Measurements from ENCODE around the gene SKA1.

Gene SKA1

DNA sequence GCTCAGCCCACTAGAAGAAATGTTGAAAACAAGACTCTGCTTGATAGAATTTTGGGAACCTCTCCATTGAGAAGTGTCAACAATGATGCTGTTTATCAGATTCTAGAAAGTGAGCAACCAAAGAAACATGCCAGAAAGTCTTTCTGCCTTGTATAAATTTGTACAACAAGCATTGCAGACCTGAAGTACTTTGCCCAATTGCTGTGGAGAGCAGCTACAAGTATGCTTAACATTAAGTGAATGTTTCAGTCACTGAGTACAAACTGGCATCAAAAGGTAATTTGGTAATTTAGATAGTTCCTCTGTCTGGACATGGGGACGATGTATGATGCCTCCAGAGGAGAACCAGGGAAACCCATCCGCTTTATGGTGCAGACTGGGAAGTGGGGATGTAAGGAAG lies 33.4 kb upstream of the SKA1 start:
- DNase-seq (ENCODE audit: low read depth, low spot score) = no peak
- no peak overlapping the region for H3K4me3 ChIP-seq

DNA sequence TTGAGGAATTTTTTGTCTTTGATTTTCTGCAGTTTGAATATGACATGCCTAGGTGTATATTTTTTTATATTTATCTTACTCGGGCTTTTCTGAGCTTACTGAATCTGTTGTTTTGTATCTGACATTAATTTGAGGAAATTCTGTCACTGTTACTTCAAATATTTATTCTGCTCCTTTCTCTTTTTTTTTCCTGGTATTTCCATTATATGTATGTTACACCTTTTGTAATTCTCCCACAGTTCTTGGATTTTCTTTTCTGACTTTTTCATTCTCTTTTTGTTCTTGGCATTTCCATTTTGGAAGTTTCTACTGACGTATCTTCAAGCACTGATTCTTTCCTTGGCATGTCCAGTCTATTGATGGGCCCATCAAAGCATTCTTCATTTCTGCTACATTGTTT lies 24.1 kb upstream of the SKA1 start:
- Histone ChIP-seq H3K27ac (no peak overlapping the region), H3K36me3 (ENCODE audit: insufficient read depth, low read length) (no peaks in the 10 kb centered on the region), H3K9ac (ENCODE audit: insufficient read length) (no peak overlapping the region), H3K9me3 (ENCODE audit: low read depth, low read length) (no peaks in the 10 kb centered on the region), H3K4me3 (no peak overlapping the region)
- TF ChIP-seq POLR2AphosphoS5 (IDR thresholded peaks at IDR 0.05; ENCODE audit: borderline replicate concordance, low read depth, low read length) (no peak), EZH2 (IDR thresholded peaks at IDR 0.05) (no peak), FOXP2 (optimal IDR thresholded peaks at IDR 0.05; ENCODE audit: control extremely low read depth, extremely low read length, insufficient read depth) (no peak)
- DNase-seq (ENCODE audit: low read depth, low spot score) = no peak

More for the DNA sequence above, 33.4 kb upstream of the SKA1 start:
- Histone ChIP-seq H3K36me3 (ENCODE audit: insufficient read depth, low read length) (no peaks in the 10 kb centered on the region), H3K27ac (no peak overlapping the region), H3K9ac (ENCODE audit: insufficient read length) (no peak overlapping the region), H3K9me3 (ENCODE audit: low read depth, low read length) (no peaks in the 10 kb centered on the region)
- TF ChIP-seq POLR2AphosphoS5 (IDR thresholded peaks at IDR 0.05; ENCODE audit: borderline replicate concordance, low read depth, low read length) (no peak), FOXP2 (optimal IDR thresholded peaks at IDR 0.05; ENCODE audit: control extremely low read depth, extremely low read length, insufficient read depth) (no peak), EZH2 (IDR thresholded peaks at IDR 0.05) (no peak)

DNA sequence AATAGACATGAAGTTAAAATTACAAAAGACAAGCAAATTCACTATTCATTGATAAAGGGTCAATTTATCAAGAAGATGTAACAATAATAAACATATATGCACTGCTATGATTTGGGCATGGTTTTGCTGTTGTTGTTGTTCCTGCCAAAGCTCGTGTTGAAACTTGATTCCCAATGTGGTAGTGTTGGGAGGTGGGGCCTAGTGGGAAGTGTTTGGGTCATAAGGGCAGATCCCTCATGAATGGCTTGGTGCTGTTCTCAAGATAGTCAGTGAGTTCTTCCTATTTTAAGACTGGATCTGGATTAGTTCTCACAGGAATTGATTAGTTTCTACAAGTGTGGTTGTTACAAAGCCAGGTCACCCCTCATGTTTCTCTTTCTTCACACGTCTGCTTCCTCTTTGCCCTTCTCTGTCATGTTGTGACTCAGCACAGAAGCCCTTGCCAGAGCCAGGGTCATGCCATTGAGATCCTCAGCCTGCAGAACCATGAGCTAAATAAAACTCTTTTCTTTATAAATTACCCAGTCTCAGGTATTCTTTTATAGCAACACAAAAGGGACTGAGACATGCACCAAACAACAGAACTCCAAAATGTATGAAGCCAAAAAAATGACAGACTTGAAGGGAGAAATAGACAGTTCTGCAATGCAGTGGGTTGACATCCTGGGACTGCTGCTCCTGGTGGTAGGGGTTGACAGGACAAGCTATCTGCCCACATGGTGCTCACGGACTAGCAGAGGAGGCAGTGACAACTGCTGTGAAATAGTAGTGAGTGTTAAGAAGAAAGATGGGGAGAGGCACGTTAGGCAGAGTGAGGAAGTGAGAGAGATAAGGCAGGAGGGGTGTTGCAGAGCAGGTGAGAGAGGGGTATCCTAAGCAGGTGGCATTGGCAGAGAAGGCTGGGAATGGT lies 18.6 kb upstream of the SKA1 start:
- H3K9ac ChIP-seq (ENCODE audit: insufficient read length) = no peak overlapping the region
- TF ChIP-seq POLR2AphosphoS5 (IDR thresholded peaks at IDR 0.05; ENCODE audit: borderline replicate concordance, low read depth, low read length) (no peak), FOXP2 (optimal IDR thresholded peaks at IDR 0.05; ENCODE audit: control extremely low read depth, extremely low read length, insufficient read depth) (no peak), EZH2 (IDR thresholded peaks at IDR 0.05) (no peak)
- DNase-seq (ENCODE audit: low read depth, low spot score) = no peak
- no peaks in the 10 kb centered on the region for H3K9me3 ChIP-seq (ENCODE audit: low read depth, low read length)
- H3K36me3 ChIP-seq (ENCODE audit: insufficient read depth, low read length) = no peaks in the 10 kb centered on the region
- H3K4me3 ChIP-seq = no peak overlapping the region
- H3K27ac ChIP-seq = no peak overlapping the region

DNA sequence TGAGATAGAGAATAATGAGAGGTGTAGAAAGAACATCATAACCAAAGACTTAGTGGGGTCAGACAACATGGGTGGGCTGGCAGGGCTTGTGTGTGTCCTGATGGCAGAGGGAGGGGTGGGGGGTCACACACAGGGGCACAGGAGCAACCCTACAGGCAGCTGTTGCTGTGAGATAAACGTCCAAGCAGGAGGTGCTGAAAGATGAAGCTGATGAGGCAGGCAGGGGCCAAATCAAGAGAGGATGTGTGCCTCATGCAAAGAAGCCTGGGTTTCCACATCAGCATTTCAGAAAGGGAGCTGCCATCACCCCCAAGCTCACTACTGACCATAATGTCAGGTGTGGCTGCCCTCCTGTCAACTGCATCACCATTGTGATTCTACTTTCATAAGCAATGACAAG lies 16.0 kb upstream of the SKA1 start:
- DNase-seq (ENCODE audit: low read depth, low spot score) = no peak
- no peaks in the 10 kb centered on the region for H3K9me3 ChIP-seq (ENCODE audit: low read depth, low read length)
- TF ChIP-seq POLR2AphosphoS5 (IDR thresholded peaks at IDR 0.05; ENCODE audit: borderline replicate concordance, low read depth, low read length) = no peak
- TF ChIP-seq EZH2 (IDR thresholded peaks at IDR 0.05) = no peak
- no peak for TF ChIP-seq FOXP2 (optimal IDR thresholded peaks at IDR 0.05; ENCODE audit: control extremely low read depth, extremely low read length, insufficient read depth)
- no peaks in the 10 kb centered on the region for H3K36me3 ChIP-seq (ENCODE audit: insufficient read depth, low read length)
- no peak overlapping the region for H3K4me3 ChIP-seq
- H3K27ac ChIP-seq = no peak overlapping the region
- H3K9ac ChIP-seq (ENCODE audit: insufficient read length) = no peak overlapping the region

DNA sequence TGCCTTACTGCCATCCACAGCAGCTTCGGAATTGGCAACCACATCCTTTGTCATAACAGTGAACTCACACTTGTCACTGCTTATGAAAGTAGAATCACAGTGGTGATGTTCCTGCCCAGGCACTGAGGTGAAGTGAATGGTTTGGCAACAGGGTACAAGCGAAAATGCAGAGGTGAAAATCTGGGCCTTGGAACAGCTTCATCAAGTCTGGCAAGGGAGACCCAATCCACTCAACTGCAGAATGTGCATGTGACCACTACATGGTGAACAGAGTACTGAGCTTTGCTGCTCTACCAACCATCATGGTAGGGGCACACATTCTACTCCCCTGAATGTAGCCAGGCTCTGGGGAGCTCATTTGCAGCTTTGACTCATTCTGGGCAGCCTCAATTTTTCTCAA lies 15.0 kb upstream of the SKA1 start:
- Histone ChIP-seq H3K4me3 (no peak overlapping the region), H3K27ac (no peak overlapping the region), H3K9me3 (ENCODE audit: low read depth, low read length) (no peaks in the 10 kb centered on the region), H3K36me3 (ENCODE audit: insufficient read depth, low read length) (no peaks in the 10 kb centered on the region), H3K9ac (ENCODE audit: insufficient read length) (no peak overlapping the region)
- TF ChIP-seq EZH2 (IDR thresholded peaks at IDR 0.05) (no peak), FOXP2 (optimal IDR thresholded peaks at IDR 0.05; ENCODE audit: control extremely low read depth, extremely low read length, insufficient read depth) (no peak), POLR2AphosphoS5 (IDR thresholded peaks at IDR 0.05; ENCODE audit: borderline replicate concordance, low read depth, low read length) (no peak)
- no peak for DNase-seq (ENCODE audit: low read depth, low spot score)

DNA sequence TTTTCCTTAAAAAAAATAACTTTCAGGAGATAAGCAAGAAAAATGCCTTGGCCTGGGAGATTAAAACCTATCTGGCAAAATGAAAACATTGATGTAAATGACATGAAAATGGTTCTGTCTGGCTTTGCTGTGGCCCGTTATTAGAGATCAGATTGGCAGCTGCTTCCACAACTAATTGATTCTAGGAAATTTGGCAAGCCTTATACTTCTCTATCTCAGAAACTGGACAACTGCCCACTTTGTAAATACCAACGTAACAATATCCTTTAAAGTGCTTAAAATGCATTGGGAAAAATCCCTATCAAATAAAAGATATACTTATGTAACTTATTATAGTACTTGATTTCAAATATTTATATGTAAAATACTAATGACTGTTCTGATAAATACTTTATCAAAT lies 14.2 kb upstream of the SKA1 start:
- Histone ChIP-seq H3K9ac (ENCODE audit: insufficient read length) (no peak overlapping the region), H3K4me3 (no peak overlapping the region), H3K27ac (no peak overlapping the region), H3K9me3 (ENCODE audit: low read depth, low read length) (no peaks in the 10 kb centered on the region), H3K36me3 (ENCODE audit: insufficient read depth, low read length) (no peaks in the 10 kb centered on the region)
- TF ChIP-seq FOXP2 (optimal IDR thresholded peaks at IDR 0.05; ENCODE audit: control extremely low read depth, extremely low read length, insufficient read depth) (no peak), POLR2AphosphoS5 (IDR thresholded peaks at IDR 0.05; ENCODE audit: borderline replicate concordance, low read depth, low read length) (no peak), EZH2 (IDR thresholded peaks at IDR 0.05) (no peak)
- DNase-seq (ENCODE audit: low read depth, low spot score) = no peak

DNA sequence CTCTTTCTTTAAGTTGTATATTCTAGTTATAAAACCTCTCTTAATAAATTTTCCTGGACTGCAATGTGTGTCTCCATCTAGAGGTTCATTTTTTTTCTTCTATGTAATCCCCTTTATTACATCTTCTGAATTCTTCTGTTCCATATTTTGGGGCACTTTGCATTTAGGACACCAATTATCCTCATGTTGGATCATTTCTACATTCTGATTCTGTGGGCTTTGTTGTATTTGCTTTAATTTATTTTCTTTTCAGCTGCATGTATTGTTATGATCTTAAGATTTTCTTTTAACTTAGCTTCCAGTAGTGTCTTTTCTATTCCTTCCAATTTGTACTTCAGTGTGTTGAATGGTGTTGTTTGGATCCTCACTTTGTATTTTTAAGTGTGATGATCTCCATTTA lies 5.2 kb upstream of the SKA1 start:
- TF ChIP-seq POLR2AphosphoS5 (IDR thresholded peaks at IDR 0.05; ENCODE audit: borderline replicate concordance, low read depth, low read length) (no peak), EZH2 (IDR thresholded peaks at IDR 0.05) (no peak), FOXP2 (optimal IDR thresholded peaks at IDR 0.05; ENCODE audit: control extremely low read depth, extremely low read length, insufficient read depth) (no peak)
- no peaks in the 10 kb centered on the region for H3K9me3 ChIP-seq (ENCODE audit: low read depth, low read length)
- no peak for DNase-seq (ENCODE audit: low read depth, low spot score)
- no peak overlapping the region for H3K27ac ChIP-seq
- no peak overlapping the region for H3K4me3 ChIP-seq
- no peaks in the 10 kb centered on the region for H3K36me3 ChIP-seq (ENCODE audit: insufficient read depth, low read length)
- H3K9ac ChIP-seq (ENCODE audit: insufficient read length) = no peak overlapping the region

DNA sequence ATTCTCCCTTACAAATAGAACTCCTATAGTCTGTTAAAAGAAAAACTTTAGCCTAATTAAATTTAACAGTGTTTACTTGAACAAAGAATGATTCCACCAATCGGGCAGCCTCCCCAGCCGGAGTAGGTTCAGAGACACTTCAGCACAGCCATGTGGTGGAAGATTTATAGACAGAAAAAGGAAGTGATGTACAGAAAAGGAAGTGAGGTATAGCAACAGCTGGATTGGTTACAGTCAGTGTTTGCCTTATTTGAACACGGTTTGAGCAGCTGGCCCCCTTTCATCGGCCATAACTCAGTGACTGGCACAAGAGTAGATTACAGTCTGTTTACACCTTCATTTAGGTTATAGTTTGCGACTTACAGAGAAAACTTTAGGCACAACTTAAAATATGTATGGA lies 2.1 kb upstream of the SKA1 start:
- Histone ChIP-seq H3K9me3 (ENCODE audit: low read depth, low read length) (no peaks in the 10 kb centered on the region), H3K36me3 (ENCODE audit: insufficient read depth, low read length) (no peaks in the 10 kb centered on the region), H3K27ac (no peak overlapping the region), H3K4me3 (no peak overlapping the region), H3K9ac (ENCODE audit: insufficient read length) (no peak overlapping the region)
- no peak for DNase-seq (ENCODE audit: low read depth, low spot score)
- TF ChIP-seq POLR2AphosphoS5 (IDR thresholded peaks at IDR 0.05; ENCODE audit: borderline replicate concordance, low read depth, low read length) = no peak
- no peak for TF ChIP-seq EZH2 (IDR thresholded peaks at IDR 0.05)
- TF ChIP-seq FOXP2 (optimal IDR thresholded peaks at IDR 0.05; ENCODE audit: control extremely low read depth, extremely low read length, insufficient read depth) = no peak

All from SK-N-MC (cell line).